Measurements from ENCODE around the gene PLEKHA1.

DNA sequence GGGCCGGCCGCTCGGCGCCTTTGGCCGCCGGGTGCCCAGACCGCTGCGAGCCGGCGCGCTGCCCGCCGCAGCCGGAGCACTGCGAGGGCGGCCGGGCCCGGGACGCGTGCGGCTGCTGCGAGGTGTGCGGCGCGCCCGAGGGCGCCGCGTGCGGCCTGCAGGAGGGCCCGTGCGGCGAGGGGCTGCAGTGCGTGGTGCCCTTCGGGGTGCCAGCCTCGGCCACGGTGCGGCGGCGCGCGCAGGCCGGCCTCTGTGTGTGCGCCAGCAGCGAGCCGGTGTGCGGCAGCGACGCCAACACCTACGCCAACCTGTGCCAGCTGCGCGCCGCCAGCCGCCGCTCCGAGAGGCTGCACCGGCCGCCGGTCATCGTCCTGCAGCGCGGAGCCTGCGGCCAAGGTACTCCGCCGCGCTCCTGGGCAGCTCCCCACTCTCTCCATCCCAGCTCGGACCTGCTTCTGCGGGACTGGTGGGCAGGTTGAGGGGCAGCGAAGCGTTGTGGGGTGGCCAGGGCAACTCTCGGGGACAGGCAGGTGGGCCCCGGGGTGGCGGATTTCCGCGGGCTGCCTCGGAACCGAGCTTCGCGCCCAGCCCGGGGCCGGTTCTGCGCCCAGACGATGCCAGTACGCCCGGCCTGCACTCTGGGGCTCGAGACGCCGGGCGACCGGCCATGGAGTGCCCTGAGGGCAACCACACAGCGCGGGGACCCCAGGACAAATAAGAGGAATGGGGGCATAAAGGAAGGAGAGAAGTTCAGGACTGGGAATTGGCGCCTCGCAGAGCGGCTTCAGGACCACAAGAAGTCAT lies 87.4 kb downstream of the PLEKHA1 start:
- TF ChIP-seq, protein P1, sequence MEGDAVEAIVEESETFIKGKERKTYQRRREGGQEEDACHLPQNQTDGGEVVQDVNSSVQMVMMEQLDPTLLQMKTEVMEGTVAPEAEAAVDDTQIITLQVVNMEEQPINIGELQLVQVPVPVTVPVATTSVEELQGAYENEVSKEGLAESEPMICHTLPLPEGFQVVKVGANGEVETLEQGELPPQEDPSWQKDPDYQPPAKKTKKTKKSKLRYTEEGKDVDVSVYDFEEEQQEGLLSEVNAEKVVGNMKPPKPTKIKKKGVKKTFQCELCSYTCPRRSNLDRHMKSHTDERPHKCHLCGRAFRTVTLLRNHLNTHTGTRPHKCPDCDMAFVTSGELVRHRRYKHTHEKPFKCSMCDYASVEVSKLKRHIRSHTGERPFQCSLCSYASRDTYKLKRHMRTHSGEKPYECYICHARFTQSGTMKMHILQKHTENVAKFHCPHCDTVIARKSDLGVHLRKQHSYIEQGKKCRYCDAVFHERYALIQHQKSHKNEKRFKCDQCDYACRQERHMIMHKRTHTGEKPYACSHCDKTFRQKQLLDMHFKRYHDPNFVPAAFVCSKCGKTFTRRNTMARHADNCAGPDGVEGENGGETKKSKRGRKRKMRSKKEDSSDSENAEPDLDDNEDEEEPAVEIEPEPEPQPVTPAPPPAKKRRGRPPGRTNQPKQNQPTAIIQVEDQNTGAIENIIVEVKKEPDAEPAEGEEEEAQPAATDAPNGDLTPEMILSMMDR (IDR thresholded peaks at IDR 0.05; ENCODE audit: borderline replicate concordance, extremely low read depth, low read length, poor library complexity, severe bottlenecking) = no peak
- no peak for TF ChIP-seq EZH2 (IDR thresholded peaks at IDR 0.05; ENCODE audit: borderline replicate concordance, low read depth, low read length, severe bottlenecking)

Measured in DND-41 (cell line).